NOMO-1 (cell line): ENCODE measurements around the gene FAP.
A peak's percentile ranks its signal among the peaks of the same experiment; 100 is the strongest.

Experiments used
- DNase-seq, 2 experiments: peaks; one replicate each; lab custom pipeline; 2025; ENCODE audit not compliant: unreplicated experiment in 2 of 2; lab: John Stamatoyannopoulos, UW

Gene FAP

GRCh38 chr2:162127422-162127821 lies 115.8 kb downstream of the FAP start:
- DNase-seq = no peak

- DNase-seq = peak in 1 of 2 experiments; percentile 57
Measured at GRCh38 chr2:162126527-162126926, 116.7 kb downstream of the FAP start.

- peak; percentile 86 to 98 for DNase-seq
Measured at GRCh38 chr2:162126111-162126519, 117.1 kb downstream of the FAP start.

- DNase-seq = no peak
Measured at GRCh38 chr2:162125138-162125537, 118.1 kb downstream of the FAP start.

GRCh38 chr2:162123806-162124758 lies 119.2 kb downstream of the FAP start:
- DNase-seq = peak in 1 of 2 experiments; percentile 49
